ENCODE results near the gene MYL12B. TPM values are rescaled to one million over a fixed set of nuclear protein-coding genes. Genes with fewer than 3 reads are reported as not detected.

MYL12B gene
- total RNA-seq, 4 donors from 2014 or later, result 78.2 to 558 (median 337) TPM

- Histone ChIP-seq H3K4me3 (no peak overlapping the region), H3K27ac (peak overlapping the region in 3 of 4 donors; percentile 14 to 25 (median 21)), H3K4me1 (no peaks in the 10 kb centered on the region), H3K9me3 (no peaks in the 10 kb centered on the region), H3K27me3 (no peaks in the 10 kb centered on the region), H3K36me3 (peaks cover 0 to 5% (median 1%) of the 10 kb centered on the region in 4 donors)
- in situ Hi-C loops (cut with MboI; ENCODE audit: low pct_ligation_motif_present in 1 of 4, low pct_unique_long_range_greater_than_20kb in 1 of 4, low sequenced_read_pairs in 3 of 4) (loop anchor here (5.0 to 25.0 kb wide), 7 partner anchors 171 to 729 kb away; partner anchors contain the start of gene TGIF1 (in 3 of the 4)), intact Hi-C loops (cut with DNase I; ENCODE audit: low total_unique reads) (loop anchor here (10.0 kb wide), 1 partner anchor 171 kb away; the partner anchor contains the start of gene TGIF1)
- DNase-seq, result no peak
- 51 to 75% methylated on average over 5 to 10 of the region's 10 CpGs for WGBS, 2 donors (ENCODE audit: low coverage in 1 of 2)
- TF ChIP-seq CTCF (IDR thresholded peaks at IDR 0.05), result no peak
- no peak for TF ChIP-seq POLR2A (IDR thresholded peaks at IDR 0.05)
- no peak for TF ChIP-seq POLR2AphosphoS5 (IDR thresholded peaks at IDR 0.05)
- TF ChIP-seq EP300 (IDR thresholded peaks at IDR 0.05; ENCODE audit: low read depth), result no peak
Measured at GRCh38 chr18:3283253-3283863, 21.4 kb downstream of the MYL12B start.

GRCh38 chr18:3283908-3284307, 22.0 kb downstream of the MYL12B start:
- H3K27me3 ChIP-seq, result no peaks in the 10 kb centered on the region
- intact Hi-C loops (cut with DNase I; ENCODE audit: low total_unique reads) (loop anchor here (10.0 kb wide), 1 partner anchor 171 kb away; the partner anchor contains the start of gene TGIF1), in situ Hi-C loops (cut with MboI; ENCODE audit: low pct_ligation_motif_present in 1 of 4, low pct_unique_long_range_greater_than_20kb in 1 of 4, low sequenced_read_pairs in 3 of 4) (loop anchor here (5.0 to 25.0 kb wide), 7 partner anchors 171 to 728 kb away; partner anchors contain the start of gene TGIF1 (in 3 of the 4))
- no peaks in the 10 kb centered on the region for H3K4me1 ChIP-seq
- no peaks in the 10 kb centered on the region for H3K9me3 ChIP-seq
- H3K36me3 ChIP-seq, result peaks cover 0 to under 1% (median 0%) of the 10 kb centered on the region in 4 donors
- TF ChIP-seq EP300 (IDR thresholded peaks at IDR 0.05; ENCODE audit: low read depth) (no peak), POLR2A (IDR thresholded peaks at IDR 0.05) (no peak), CTCF (IDR thresholded peaks at IDR 0.05) (no peak), POLR2AphosphoS5 (IDR thresholded peaks at IDR 0.05) (no peak)
- DNase-seq, result no peak
- WGBS, 2 donors (ENCODE audit: low coverage in 1 of 2), result 66% methylated on average over 7 of the region's 7 CpGs; no CpG with 5 or more reads in 1 of the 2 donors
- no peak overlapping the region for H3K4me3 ChIP-seq
- H3K27ac ChIP-seq, result peak overlapping the region in 2 of 4 donors; percentile 14 to 21

GRCh38 chr18:3284501-3284900, 22.6 kb downstream of the MYL12B start:
- no peaks in the 10 kb centered on the region for H3K36me3 ChIP-seq
- intact Hi-C loops (cut with DNase I; ENCODE audit: low total_unique reads) (loop anchor here (10.0 kb wide), 1 partner anchor 170 kb away; the partner anchor contains the start of gene TGIF1), in situ Hi-C loops (cut with MboI; ENCODE audit: low pct_ligation_motif_present in 1 of 4, low pct_unique_long_range_greater_than_20kb in 1 of 4, low sequenced_read_pairs in 3 of 4) (loop anchor here (5.0 to 25.0 kb wide), 7 partner anchors 170 to 728 kb away; partner anchors contain the start of gene TGIF1 (in 3 of the 4))
- H3K4me3 ChIP-seq, result no peak overlapping the region
- no peaks in the 10 kb centered on the region for H3K27me3 ChIP-seq
- no peaks in the 10 kb centered on the region for H3K4me1 ChIP-seq
- TF ChIP-seq EP300 (IDR thresholded peaks at IDR 0.05; ENCODE audit: low read depth) (no peak), CTCF (IDR thresholded peaks at IDR 0.05) (no peak), POLR2A (IDR thresholded peaks at IDR 0.05) (no peak), POLR2AphosphoS5 (IDR thresholded peaks at IDR 0.05) (no peak)
- H3K27ac ChIP-seq, result no peak overlapping the region
- no peaks in the 10 kb centered on the region for H3K9me3 ChIP-seq
- DNase-seq, result no peak
- WGBS, 2 donors (ENCODE audit: low coverage in 1 of 2), result 94 to 100% methylated on average over 1 to 9 of the region's 9 CpGs

- no peak overlapping the region for H3K27ac ChIP-seq
- H3K4me3 ChIP-seq, result no peak overlapping the region
- H3K27me3 ChIP-seq, result no peaks in the 10 kb centered on the region
- intact Hi-C loops (cut with DNase I; ENCODE audit: low total_unique reads) (loop anchor here (5.0 to 10.0 kb wide), 2 partner anchors 169 to 381 kb away; partner anchors contain the start of gene TGIF1), in situ Hi-C loops (cut with MboI; ENCODE audit: low pct_ligation_motif_present in 1 of 4, low pct_unique_long_range_greater_than_20kb in 1 of 4, low sequenced_read_pairs in 3 of 4) (loop anchor here (10.0 to 25.0 kb wide), 5 partner anchors 169 to 726 kb away; partner anchors contain the start of gene TGIF1 (in 3 of the 4))
- peaks cover 1 to 7% of the 10 kb centered on the region in 2 donors for H3K9me3 ChIP-seq
- 78 to 96% methylated on average over 6 to 7 of the region's 7 CpGs for WGBS, 2 donors (ENCODE audit: low coverage in 1 of 2)
- H3K4me1 ChIP-seq, result no peaks in the 10 kb centered on the region
- DNase-seq, result no peak
- no peaks in the 10 kb centered on the region for H3K36me3 ChIP-seq
- TF ChIP-seq CTCF (IDR thresholded peaks at IDR 0.05), result no peak
- no peak for TF ChIP-seq EP300 (IDR thresholded peaks at IDR 0.05; ENCODE audit: low read depth)
- TF ChIP-seq POLR2A (IDR thresholded peaks at IDR 0.05), result no peak
- TF ChIP-seq POLR2AphosphoS5 (IDR thresholded peaks at IDR 0.05), result no peak
Measured at GRCh38 chr18:3286159-3286558, 24.2 kb downstream of the MYL12B start.

Data from transverse colon (tissue), 4 donors.